SU-DHL-6 (cell line): Measurements from ENCODE around the gene MPRIP.

Experiments used
- EZH2phosphoT487 ChIP-seq: fragments of 200-600 bp; sonication (generic), shearing (Covaris generic); conservative IDR thresholded peaks from 2 replicates; pipeline ENCODE4 v1.6.1; 2018; ENCODE audit warnings: mild to moderate bottlenecking, antibody characterized with exemption, low read length, moderate library complexity, mixed read lengths
- TF ChIP-seq, protein P1 (sequence below): fragments of 200-600 bp; sonication (generic); IDR thresholded peaks from one replicate; pipeline ENCODE4 v1.5.1; 2017; ENCODE audit warnings: antibody characterized with exemption, mild to moderate bottlenecking, low read length, moderate library complexity; ENCODE audit not compliant: insufficient read depth, poor library complexity, severe bottlenecking

- TF ChIP-seq, protein P1, sequence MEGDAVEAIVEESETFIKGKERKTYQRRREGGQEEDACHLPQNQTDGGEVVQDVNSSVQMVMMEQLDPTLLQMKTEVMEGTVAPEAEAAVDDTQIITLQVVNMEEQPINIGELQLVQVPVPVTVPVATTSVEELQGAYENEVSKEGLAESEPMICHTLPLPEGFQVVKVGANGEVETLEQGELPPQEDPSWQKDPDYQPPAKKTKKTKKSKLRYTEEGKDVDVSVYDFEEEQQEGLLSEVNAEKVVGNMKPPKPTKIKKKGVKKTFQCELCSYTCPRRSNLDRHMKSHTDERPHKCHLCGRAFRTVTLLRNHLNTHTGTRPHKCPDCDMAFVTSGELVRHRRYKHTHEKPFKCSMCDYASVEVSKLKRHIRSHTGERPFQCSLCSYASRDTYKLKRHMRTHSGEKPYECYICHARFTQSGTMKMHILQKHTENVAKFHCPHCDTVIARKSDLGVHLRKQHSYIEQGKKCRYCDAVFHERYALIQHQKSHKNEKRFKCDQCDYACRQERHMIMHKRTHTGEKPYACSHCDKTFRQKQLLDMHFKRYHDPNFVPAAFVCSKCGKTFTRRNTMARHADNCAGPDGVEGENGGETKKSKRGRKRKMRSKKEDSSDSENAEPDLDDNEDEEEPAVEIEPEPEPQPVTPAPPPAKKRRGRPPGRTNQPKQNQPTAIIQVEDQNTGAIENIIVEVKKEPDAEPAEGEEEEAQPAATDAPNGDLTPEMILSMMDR: no peak
- TF ChIP-seq EZH2phosphoT487: no peak
Measured at GRCh38 chr17:17027442-17028058, 14.7 kb upstream of the MPRIP start.
